T follicular helper cell (primary cell): ENCODE measurements around the gene ADAMTS14.

Experiments used
- DNase-seq: peaks from one replicate; pipeline ENCODE4 v3.0.0-alpha.2; 2020; ENCODE audit warnings: low read depth

Gene ADAMTS14

DNA sequence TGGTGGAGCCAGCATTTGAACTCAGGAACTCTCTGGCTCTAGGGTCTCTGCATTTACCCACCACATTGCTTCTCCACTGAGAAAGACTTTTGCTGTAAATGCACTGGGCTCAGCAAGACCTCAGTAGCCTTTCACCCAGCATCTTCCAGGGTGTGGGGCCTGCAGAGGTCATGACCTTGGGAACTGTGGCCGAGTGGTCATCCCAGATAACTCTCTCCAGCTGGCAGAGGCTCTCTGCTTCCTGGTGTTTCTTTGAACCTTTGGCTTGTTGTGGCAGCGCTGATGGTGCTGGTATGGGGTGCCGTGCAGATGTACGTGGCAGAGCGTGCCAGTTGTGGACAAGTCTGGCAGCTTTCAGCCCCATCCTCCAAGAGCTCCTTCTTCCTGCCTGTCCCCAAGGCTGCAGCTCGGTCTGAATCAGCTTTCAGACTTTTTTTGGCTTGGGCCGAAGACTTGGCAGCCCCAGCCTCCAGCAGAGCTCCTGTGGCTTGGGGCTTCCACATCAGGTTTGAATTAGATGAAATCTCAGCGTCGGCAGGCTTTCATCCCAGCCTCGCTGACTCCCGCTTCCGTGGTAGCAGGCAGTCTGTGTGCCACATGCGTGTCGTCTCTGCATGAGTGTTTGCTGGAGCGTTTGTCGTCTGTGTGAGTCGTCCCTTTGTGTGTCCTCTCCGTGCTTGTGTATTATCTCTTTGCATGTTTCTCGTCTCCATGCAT lies 21.5 kb downstream of the ADAMTS14 start:
- no peak for DNase-seq

DNA sequence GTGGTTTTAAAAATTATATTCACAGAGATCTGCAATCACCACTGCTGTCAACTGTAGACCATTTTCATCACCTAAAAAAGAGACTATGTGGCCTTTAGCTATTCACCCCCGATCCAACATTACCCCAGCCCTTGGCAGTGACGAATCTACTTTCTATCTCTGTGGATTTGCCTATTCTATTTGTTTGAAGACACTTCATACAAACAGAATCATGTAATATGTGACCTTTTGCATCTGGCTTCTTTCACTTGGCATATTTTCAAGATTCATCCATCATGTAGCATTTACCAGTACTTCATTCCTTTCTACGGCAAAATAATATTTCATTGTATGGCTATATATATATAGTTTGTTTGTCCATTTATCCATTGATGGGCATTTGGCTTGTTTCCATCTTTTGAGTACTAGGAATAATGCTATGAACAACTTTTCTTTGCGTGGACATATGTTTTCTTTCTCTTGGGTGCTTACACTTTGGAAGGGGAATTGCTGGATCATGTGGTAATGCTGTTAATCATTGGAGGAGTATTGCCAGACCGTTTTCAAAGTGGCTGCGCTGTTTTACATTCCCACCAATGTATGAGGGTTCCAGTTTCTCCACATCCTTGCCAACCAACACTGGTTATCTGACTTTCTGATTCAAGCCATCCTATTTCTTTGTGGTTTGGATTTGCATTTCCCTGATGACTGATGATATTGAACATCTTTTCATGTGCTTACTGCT lies 22.3 kb downstream of the ADAMTS14 start:
- DNase-seq = no peak

- no peak for DNase-seq
Observed at GRCh38 chr10:70695241-70696030, 23.1 kb downstream of the ADAMTS14 start.

DNA sequence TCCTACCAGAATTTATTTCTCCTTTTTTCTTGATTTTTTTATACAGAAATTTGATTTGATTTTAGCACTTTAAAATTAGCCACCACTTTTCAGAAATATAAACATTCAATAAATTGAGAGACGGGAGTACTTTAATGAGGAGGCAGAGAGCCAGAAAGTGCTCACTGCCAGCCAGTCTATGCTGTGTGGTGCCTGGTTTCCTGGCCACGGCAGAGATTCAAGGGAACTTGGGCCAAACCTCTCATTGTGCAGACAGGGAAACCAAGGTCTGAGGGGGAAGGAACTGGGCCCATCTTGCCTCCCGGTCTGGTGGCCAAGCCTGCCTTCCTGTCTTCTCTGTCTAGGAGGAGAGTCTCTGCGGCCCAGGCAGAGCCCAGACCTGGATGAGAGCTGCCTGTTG lies 25.9 kb downstream of the ADAMTS14 start:
- no peak for DNase-seq

GRCh38 chr10:70699063-70699658 lies 26.9 kb downstream of the ADAMTS14 start:
- DNase-seq = no peak

DNA sequence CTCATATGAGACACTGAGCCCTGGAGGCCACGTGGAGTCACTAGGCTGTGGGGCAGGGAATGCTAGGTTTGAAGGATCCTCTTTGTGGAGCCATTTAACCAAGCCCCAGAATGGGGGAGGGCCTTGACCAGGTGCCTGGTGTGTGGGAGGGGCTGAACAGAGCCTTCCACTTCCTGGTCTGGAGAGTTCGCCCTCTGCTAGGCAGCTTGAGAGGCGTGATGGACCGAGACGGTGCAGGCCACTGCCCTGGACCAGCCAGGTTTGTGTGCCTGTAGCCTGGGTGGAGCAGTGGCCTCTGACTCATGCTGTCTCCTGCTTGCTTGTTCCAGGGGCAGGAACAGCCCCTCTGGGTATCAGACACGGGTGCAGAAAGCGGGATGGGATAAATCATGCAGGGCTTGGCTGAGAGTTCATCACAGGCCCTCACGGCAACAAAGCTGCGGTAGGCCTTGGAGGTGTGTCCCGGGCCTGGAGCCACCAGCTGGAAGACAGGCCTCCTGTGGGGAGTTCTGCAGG lies 27.4 kb downstream of the ADAMTS14 start:
- DNase-seq = no peak

DNA sequence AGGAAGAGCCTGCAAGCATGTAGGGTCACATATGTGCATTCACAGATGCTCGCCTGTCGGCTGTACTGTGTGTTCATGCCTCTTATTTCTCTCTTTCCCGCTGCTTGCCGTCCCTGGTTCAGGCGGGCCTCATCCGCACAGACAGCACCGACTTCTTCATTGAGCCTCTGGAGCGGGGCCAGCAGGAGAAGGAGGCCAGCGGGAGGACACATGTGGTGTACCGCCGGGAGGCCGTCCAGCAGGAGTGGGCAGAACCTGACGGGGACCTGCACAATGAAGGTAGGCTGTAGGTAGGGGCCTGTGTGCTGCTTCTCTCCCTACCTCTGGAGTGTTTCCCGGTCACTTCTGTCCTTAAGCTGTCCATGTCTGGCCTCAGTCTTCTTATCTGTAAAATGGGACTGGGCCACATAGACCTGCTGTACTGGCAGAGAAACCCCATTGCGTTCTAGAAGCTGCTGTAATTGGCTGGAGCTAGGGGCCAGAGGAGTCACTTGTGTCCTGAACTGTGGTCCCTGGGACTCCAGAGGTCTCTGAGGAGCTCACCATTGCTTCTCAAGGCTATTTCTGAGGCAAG lies 30.0 kb downstream of the ADAMTS14 start:
- DNase-seq = no peak

DNA sequence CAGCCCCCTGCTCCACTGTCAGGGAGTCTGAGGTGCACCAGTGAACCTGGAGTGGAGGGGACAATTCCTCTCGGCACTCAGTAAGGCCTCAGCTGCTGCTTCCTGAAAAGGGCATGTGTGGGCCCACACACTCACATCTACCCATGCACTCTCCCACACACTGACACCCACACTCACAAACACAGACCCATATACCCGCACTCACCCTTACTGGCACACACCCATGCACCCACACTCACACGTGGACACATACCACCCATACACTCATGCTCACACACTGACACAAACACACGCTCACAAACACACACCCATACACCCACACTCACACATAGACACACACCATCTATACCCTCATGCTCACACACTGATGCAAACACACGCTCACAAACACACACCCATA lies 31.9 kb downstream of the ADAMTS14 start:
- DNase-seq = no peak

GRCh38 chr10:70705121-70705861 lies 33.0 kb downstream of the ADAMTS14 start:
- DNase-seq = no peak

DNA sequence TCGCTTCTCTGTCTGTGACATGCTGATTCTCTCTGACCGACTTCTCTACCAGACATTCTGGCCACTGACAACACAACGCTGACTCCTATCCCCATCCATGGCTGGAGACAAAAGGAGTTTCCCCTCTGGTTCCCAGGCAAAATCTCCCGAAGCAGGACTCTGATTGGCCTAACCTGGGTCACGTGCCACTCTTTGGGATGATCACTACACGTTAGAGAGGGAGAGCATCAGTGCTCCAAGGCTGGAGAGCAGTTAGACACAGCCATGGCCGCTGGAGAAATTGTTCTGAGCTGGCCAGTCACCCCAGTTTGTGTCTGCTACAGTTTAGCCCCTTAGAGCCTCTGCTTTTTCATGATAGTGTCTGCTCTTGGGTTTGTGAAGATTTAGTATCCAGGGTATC lies 38.9 kb downstream of the ADAMTS14 start:
- no peak for DNase-seq

GRCh38 chr10:70711911-70712310 lies 39.6 kb downstream of the ADAMTS14 start:
- no peak for DNase-seq

GRCh38 chr10:70714245-70714644 lies 41.9 kb downstream of the ADAMTS14 start:
- no peak for DNase-seq

GRCh38 chr10:70714951-70715350 lies 42.6 kb downstream of the ADAMTS14 start:
- DNase-seq = no peak

- DNase-seq = no peak
Observed at GRCh38 chr10:70715853-70716795, 43.8 kb downstream of the ADAMTS14 start.

- no peak for DNase-seq
Observed at GRCh38 chr10:70722820-70723424, 50.6 kb downstream of the ADAMTS14 start.

GRCh38 chr10:70723771-70724170 lies 51.5 kb downstream of the ADAMTS14 start:
- no peak for DNase-seq

- no peak for DNase-seq
Observed at GRCh38 chr10:70726909-70727495, 54.7 kb downstream of the ADAMTS14 start.

GRCh38 chr10:70728328-70728727 lies 56.0 kb downstream of the ADAMTS14 start:
- DNase-seq = no peak

GRCh38 chr10:70729763-70730357 lies 57.6 kb downstream of the ADAMTS14 start:
- DNase-seq = no peak
